HG02759 (cell line): Measurements from ENCODE around the gene IDUA.

Source experiments
- ATAC-seq: cut with Tn5 transposase; IDR thresholded peaks from one replicate; pipeline ENCODE4 v1.9.1; 2021; ENCODE audit warnings: mild to moderate bottlenecking, moderate library complexity; ENCODE audit not compliant: unreplicated experiment

IDUA gene

DNA sequence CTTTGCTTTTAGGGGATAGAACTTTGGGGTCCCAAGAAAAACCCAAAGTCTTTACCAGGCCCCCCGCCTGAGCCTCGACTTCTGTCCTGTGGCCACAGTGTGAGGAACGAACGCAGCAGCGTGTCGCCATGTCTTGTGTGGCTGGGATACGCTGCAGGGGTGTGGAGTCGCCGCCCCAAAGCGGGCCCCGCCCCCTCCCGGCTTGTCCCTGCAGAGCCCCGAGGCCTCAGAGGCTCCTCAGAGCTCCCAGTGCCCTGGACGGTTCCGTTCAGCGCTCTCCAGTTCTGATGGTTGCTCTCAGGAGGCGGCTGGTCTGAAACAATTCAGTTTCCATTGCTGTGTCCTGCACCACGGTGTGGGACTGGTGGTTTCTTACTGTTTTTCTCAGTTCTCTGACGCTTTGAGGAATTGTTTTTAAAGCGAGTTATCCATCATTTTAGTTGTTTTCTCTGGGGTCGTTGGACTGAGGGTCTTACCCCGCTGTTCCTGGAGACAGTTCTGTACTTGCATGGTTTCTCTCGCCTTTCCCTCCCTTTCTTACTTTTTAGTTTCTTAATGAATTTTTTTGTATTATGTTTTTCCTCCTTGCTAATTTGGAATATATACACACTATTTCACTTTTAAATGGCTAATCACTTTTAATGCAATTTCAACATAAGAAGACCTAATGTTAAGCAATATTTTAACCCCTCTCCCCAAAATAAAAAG, 1.6 kb upstream of the IDUA start:
- ATAC-seq: no peak

DNA sequence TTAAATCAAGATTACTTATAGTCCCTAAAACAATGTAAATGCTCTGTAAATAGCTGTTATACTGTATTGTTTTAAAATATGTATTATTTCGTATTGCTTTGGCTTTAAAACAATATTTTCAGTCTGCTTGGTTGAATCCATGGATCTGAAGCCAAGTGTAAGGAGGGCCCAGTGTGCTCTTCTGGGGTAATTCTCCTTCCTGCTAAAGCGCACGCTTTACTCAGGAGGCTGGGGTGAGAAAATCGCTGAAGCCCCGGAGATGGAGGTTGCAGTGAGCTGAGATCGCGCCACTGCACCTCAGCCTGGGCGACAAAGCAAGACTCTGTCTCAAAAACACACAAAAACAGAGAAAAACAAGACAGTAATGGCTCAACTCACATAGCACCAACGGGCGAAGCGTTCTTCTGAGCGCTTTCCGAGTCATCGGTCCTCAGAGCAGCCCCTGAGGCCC, 391 bp upstream of the IDUA start:
- peak; percentile 16 for ATAC-seq

GRCh38 chr4:987624-988513, 1.0 kb downstream of the IDUA start:
- no peak for ATAC-seq

DNA sequence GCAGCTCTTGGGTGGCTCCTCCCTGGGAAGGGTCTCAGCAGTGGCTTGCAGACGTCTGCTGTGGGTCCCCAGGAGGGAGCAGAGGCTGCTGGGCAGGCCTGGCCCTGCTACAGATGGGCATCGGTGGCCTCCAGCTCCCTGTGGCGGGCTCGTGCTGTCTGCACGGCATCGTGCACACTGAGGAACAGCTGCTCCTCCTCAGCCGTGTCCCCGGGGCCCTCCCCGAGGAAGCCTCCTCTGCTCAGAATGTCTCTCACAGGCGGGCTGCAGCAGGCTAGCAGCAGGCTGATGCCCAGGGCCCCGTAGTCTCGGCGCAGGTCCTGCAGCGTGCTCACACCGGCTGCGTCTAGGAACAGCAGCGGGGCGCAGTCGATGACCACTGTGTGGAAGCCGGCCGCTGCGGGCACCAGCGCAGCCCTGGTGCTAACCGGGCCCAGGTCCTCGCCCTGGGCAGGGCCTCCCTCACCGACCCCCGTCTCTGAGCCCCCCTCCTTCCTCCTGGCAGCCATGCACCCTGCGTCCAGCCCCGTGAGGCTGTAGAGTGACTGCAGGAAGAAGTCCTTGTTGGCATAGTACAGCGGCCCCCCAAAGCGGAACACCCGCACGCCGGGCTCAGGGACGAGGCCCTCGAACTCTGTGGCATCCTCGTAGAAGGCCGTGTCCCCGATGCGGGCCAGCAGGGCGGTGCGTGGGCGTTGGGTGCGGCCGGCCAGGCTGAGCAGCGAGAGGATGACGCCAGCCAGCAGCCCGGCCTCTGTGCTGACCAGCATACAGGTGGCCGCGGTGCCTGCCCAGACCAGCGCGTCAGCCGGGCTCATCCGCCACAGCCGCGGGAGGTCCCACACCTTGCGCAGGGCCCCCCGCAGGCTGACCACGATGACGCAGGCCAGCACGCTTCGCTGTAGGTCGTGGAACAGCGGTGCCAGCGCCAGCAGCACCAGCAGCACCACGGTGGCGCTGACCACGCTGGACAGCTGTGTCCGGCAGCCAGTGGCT, 2.2 kb downstream of the IDUA start:
- no peak for ATAC-seq

GRCh38 chr4:989722-990471, 3.1 kb downstream of the IDUA start:
- no peak for ATAC-seq

- ATAC-seq: no peak
Observed at GRCh38 chr4:990746-991367, 4.0 kb downstream of the IDUA start.

DNA sequence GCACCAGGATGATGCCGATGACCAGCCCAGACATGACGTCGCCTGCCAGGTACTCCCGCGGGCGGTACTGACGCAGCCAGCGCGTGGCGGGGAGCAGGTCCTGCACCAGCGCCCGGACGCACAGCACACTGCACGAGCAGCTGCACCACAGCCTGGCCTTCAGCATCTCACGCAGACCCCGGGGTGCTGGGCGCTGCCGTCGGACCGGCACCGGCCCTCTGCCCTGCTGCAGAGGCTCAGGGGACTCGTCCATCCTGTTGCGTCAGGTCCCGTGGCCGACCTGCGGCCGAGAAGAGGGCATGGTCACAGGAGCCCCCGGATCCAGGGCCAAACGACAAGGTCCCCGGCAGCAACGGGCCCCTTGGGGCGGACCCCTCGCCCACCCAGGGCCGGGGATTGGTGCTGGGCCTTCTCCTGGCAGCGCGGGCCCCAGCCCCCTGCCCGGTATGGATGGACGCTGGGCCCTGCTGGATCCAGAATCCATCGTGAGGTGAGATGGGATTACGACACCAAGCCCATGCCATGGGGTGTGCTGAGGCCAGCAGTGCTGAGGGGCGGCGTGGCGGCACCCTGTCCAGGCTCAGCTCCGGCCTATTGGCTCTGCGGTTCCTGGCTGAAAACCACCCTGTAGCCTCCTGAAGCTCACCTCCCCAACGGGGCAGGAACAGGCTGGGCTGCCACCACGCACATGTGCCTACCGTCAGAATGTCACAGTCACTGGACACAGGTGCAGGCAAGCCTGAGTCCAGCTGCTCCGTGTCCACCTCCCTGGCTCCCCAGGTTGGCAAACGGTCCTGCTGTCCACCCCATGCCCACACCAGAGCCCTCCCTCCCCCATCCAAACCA, 4.8 kb downstream of the IDUA start:
- no peak for ATAC-seq

DNA sequence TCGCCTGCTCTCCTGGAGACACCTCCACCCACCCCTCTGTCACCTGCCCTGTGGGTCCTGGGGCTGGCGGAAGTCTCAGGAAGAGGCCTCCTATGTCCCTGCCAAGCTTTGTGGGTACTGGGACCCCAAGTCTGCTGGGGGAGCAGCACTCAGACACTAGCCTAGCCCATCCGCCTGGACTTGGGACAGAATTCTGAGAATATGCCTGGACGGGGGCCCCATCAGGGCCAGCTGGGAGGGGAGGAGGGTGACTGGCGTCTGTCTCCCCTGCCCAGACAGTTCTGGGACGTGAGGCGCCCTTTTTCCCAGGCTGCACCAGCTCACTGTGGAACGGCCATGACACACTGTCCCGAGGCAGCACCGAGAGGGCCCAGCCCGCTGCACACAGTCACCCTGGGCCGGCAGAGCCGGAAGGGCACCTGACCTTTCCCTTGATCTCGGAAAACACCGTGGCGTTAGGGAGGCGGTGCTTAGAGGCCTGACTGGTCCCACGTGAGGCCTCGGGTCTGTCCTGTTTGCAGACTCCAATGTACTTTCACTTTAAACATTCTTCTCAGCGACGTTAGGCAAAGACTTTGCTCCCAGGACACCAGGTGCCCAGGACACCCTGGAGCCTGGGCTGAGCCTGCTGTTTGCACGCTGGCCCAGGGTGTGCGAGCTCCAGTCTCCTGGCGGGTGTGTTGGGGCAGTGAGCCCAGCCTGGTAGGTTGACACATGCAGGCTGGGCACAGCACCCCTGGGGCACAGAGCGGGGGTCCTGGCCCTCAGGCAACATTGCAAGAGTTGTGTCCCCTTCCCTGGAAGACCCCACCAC, 5.7 kb downstream of the IDUA start:
- no peak for ATAC-seq

GRCh38 chr4:993111-994029, 6.5 kb downstream of the IDUA start, which contains the start of gene SLC26A1:
TSS of gene SLC26A1 (minus strand) at chr4:993404. CDS start at chr4:991703, 1,701 bp downstream.
- ATAC-seq: no peak

DNA sequence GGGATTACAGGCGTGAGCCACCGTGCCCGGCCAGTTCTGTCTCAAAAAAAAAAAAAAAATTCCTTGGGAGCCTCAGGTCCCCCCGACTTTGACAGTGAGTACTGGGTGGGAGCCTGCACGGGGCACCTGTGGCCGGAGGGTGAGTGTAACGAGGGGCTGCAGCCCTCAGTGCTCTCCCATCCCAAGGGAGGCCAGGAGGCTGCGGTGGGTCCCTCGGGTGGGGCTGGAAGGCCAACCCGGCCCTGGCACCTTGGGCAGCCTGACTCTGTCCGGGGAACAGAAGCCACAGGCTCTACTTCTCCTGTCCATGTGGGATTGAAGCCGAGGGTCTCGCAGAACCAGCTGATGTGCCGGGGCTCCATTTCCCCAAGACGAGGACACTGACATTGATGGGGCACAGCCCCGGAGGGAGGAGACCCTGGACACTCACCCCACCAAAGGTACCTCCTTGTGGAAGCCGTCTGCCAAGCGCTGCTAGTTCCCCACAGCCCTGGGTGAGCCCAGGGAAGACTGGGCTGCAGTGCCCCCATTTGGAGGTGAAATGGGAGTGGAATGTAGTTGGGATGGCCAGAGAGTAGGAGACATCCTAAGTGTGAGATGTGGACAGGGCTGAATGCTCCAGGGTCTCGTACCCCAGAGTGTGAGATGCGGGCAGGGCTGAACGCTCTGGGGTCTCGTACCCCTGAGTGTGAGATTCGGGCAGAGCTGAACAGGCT, 8.6 kb downstream of the IDUA start:
- no peak for ATAC-seq

- no peak for ATAC-seq
Observed at GRCh38 chr4:996030-996996, 9.5 kb downstream of the IDUA start.

- ATAC-seq: no peak
Observed at GRCh38 chr4:996997-997374, 10.1 kb downstream of the IDUA start.

DNA sequence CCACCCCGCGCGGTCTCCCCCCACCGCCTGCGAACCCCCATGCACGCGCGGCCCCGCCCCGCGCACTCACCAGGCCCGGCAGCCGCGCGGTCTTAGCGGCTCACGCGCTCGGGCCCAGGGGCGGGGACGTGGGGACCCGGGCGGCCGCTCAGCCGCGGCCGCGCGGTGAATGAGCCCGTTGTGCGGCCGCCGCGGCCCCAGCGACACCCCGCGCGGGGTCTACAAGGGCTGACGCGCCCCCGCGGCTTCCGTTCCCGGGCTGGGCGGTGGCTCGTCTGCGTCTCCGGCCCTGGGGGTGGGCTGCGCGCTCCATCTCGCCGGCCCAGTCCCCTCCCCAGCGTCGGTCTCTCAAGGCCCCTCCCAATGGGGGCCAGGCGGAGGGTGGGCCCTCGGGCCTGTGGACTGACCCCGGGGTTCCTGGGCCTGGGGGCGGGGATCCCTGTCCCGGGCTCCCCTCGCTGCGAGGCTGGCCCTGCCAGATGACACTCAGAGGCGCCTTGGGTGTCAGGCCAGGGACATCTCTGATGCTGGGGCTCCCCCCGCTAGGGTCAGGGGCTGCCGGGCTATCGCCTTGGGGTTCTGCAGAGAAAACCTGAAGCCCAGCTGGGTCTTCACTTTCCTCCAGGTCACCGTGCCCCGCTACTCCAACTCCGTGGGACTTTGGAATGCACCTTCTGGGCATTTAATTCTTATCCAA, 10.7 kb downstream of the IDUA start:
- no peak for ATAC-seq

- ATAC-seq: no peak
Observed at GRCh38 chr4:998096-998691, 11.3 kb downstream of the IDUA start.
